ENCODE data around the gene SLC2A4. TPM values are rescaled to one million over a fixed set of nuclear protein-coding genes. Genes with fewer than 3 reads are reported as not detected.

SLC2A4 gene
- total RNA-seq, 2 donors from 2014 or later, result 1.2 to 7.7 TPM

DNA sequence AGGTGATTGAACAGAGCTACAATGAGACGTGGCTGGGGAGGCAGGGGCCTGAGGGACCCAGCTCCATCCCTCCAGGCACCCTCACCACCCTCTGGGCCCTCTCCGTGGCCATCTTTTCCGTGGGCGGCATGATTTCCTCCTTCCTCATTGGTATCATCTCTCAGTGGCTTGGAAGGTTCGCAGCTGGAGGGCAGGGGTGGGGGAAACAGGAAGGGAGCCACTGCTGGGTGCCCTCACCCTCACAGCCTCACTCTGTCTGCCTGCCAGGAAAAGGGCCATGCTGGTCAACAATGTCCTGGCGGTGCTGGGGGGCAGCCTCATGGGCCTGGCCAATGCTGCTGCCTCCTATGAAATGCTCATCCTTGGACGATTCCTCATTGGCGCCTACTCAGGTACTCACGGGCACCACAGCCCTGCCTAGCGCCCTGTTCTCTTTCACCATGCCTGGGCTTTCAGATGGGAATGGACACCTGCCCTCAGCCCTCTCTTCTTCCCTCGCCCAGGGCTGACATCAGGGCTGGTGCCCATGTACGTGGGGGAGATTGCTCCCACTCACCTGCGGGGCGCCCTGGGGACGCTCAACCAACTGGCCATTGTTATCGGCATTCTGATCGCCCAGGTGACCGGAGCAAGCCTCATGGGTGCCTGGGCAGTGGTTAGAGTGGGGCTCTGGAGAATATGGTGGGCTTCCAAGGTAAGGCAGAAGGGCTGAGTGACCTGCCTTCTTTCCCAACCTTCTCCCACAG is 2.1 kb downstream of the SLC2A4 start:
- no peak for DNase-seq (ENCODE audit: low spot score)
- Histone ChIP-seq H3K9me3 (no peaks in the 10 kb centered on the region), H3K27ac (no peak overlapping the region), H3K36me3 (no peaks in the 10 kb centered on the region), H3K4me1 (ENCODE audit: control insufficient read depth in 1 of 2, low read depth in 2 of 2) (peaks cover 13 to 26% of the 10 kb centered on the region in 2 donors), H3K4me3 (no peak overlapping the region), H3K27me3 (replicated peaks; ENCODE audit: insufficient read depth) (no peaks in the 10 kb centered on the region)
- no peak for ATAC-seq (ENCODE audit: insufficient number of reproducible peaks, low FRiP score, low read depth)
- no peak for TF ChIP-seq CTCF (IDR thresholded peaks at IDR 0.05)

GRCh38 chr17:7284911-7285310 is 3.4 kb downstream of the SLC2A4 start:
- Histone ChIP-seq H3K27ac (no peak overlapping the region), H3K27me3 (replicated peaks; ENCODE audit: insufficient read depth) (no peaks in the 10 kb centered on the region), H3K4me1 (ENCODE audit: control insufficient read depth in 1 of 2, low read depth in 2 of 2) (peaks cover 13 to 26% of the 10 kb centered on the region in 2 donors), H3K9me3 (no peaks in the 10 kb centered on the region), H3K4me3 (no peak overlapping the region), H3K36me3 (no peaks in the 10 kb centered on the region)
- TF ChIP-seq CTCF (IDR thresholded peaks at IDR 0.05), result no peak
- ATAC-seq (ENCODE audit: insufficient number of reproducible peaks, low FRiP score, low read depth), result no peak
- no peak for DNase-seq (ENCODE audit: low spot score)

GRCh38 chr17:7285679-7286078 is 4.2 kb downstream of the SLC2A4 start:
- no peak for TF ChIP-seq CTCF (IDR thresholded peaks at IDR 0.05)
- Histone ChIP-seq H3K27me3 (replicated peaks; ENCODE audit: insufficient read depth) (no peaks in the 10 kb centered on the region), H3K27ac (no peak overlapping the region), H3K4me3 (no peak overlapping the region), H3K4me1 (ENCODE audit: control insufficient read depth in 1 of 2, low read depth in 2 of 2) (peaks cover 13 to 19% of the 10 kb centered on the region in 2 donors), H3K36me3 (no peaks in the 10 kb centered on the region), H3K9me3 (no peaks in the 10 kb centered on the region)
- ATAC-seq (ENCODE audit: insufficient number of reproducible peaks, low FRiP score, low read depth) (no peak), DNase-seq (ENCODE audit: low spot score) (no peak)

- Histone ChIP-seq H3K27me3 (replicated peaks; ENCODE audit: insufficient read depth) (peaks cover 5% of the 10 kb centered on the region), H3K9me3 (no peaks in the 10 kb centered on the region), H3K4me3 (no peak overlapping the region), H3K36me3 (no peaks in the 10 kb centered on the region), H3K4me1 (ENCODE audit: control insufficient read depth in 1 of 2, low read depth in 2 of 2) (peaks cover 4 to 9% of the 10 kb centered on the region in 2 donors), H3K27ac (no peak overlapping the region)
- ATAC-seq (ENCODE audit: insufficient number of reproducible peaks, low FRiP score, low read depth) (no peak), DNase-seq (ENCODE audit: low spot score) (no peak)
- TF ChIP-seq CTCF (IDR thresholded peaks at IDR 0.05), result no peak
These were observed 7.9 kb downstream of the SLC2A4 start for GRCh38 chr17:7289256-7290032.

- Histone ChIP-seq H3K4me1 (ENCODE audit: control insufficient read depth in 1 of 2, low read depth in 2 of 2) (peaks cover 10 to 16% of the 10 kb centered on the region in 2 donors), H3K27ac (no peak overlapping the region), H3K4me3 (no peak overlapping the region), H3K9me3 (no peaks in the 10 kb centered on the region), H3K27me3 (replicated peaks; ENCODE audit: insufficient read depth) (peaks cover 5% of the 10 kb centered on the region), H3K36me3 (no peaks in the 10 kb centered on the region)
- DNase-seq (ENCODE audit: low spot score) (no peak), ATAC-seq (ENCODE audit: insufficient number of reproducible peaks, low FRiP score, low read depth) (no peak)
- no peak for TF ChIP-seq CTCF (IDR thresholded peaks at IDR 0.05)
These were observed 8.6 kb downstream of the SLC2A4 start for GRCh38 chr17:7290166-7290565.
